COLO829 (cell line): ENCODE data around the gene COL4A2.

Experiments used
- DNase-seq: peaks from one replicate; pipeline ENCODE4 v3.0.0; 2012; ENCODE audit warnings: low spot score

COL4A2 gene

GRCh38 chr13:110533771-110534670 is 226.9 kb downstream of the COL4A2 start:
- no peak for DNase-seq

- no peak for DNase-seq
Measured at GRCh38 chr13:110535526-110535925, 228.4 kb downstream of the COL4A2 start.

GRCh38 chr13:110536006-110536693 is 229.1 kb downstream of the COL4A2 start:
- no peak for DNase-seq

GRCh38 chr13:110538632-110539031 is 231.5 kb downstream of the COL4A2 start:
- DNase-seq = no peak

- DNase-seq = no peak
Measured at GRCh38 chr13:110539894-110540293, 232.8 kb downstream of the COL4A2 start.

- DNase-seq = no peak
Measured at GRCh38 chr13:110540871-110541525, 233.9 kb downstream of the COL4A2 start.

- no peak for DNase-seq
Measured at GRCh38 chr13:110541526-110541920, 234.4 kb downstream of the COL4A2 start.

GRCh38 chr13:110542169-110542796 is 235.2 kb downstream of the COL4A2 start:
- DNase-seq = no peak

GRCh38 chr13:110546378-110546777 is 239.3 kb downstream of the COL4A2 start:
- no peak for DNase-seq

GRCh38 chr13:110546926-110547325 is 239.8 kb downstream of the COL4A2 start:
- peak; percentile 81 for DNase-seq

- no peak for DNase-seq
Measured at GRCh38 chr13:110548891-110549794, 242.1 kb downstream of the COL4A2 start.

- DNase-seq = no peak
Measured at GRCh38 chr13:110549795-110550160, 242.7 kb downstream of the COL4A2 start.

- no peak for DNase-seq
Measured at GRCh38 chr13:110551284-110551683, 244.2 kb downstream of the COL4A2 start.

- no peak for DNase-seq
Measured at GRCh38 chr13:110552767-110553166, 245.7 kb downstream of the COL4A2 start.

- no peak for DNase-seq
Measured at GRCh38 chr13:110553417-110553816, 246.3 kb downstream of the COL4A2 start.

GRCh38 chr13:110554227-110554836 is 247.2 kb downstream of the COL4A2 start:
- DNase-seq = no peak

GRCh38 chr13:110554946-110555345 is 247.9 kb downstream of the COL4A2 start:
- no peak for DNase-seq

- DNase-seq = no peak
Measured at GRCh38 chr13:110555601-110556223, 248.6 kb downstream of the COL4A2 start.

- DNase-seq = no peak
Measured at GRCh38 chr13:110556224-110556606, 249.1 kb downstream of the COL4A2 start.

- no peak for DNase-seq
Measured at GRCh38 chr13:110557082-110557481, 250.0 kb downstream of the COL4A2 start.
